HepG2 (cell line): ENCODE results near the gene AGBL1. TPM values are rescaled to one million over a fixed set of nuclear protein-coding genes. Genes with fewer than 3 reads are reported as not detected.

ENCODE experiments used
- ATAC-seq: fragments of 200-7000 bp; cut with Tn5 transposase; 3 replicates; pipeline ENCODE4 v1.9.1; 2020; ENCODE audit warnings: mild to moderate bottlenecking, moderate library complexity
- BruUV-seq: library from RNA; stranded (reverse); fragments of 400-500 nt; replicated peaks from 2 replicates; lab custom pipeline; 2021; lab: Mats Ljungman, UMichigan
- CTCF ChIA-PET: fragments of 300-600 bp; formaldehyde crosslinking; extraction: SDS; loops from one replicate; lab custom pipeline; 2021; ENCODE audit warnings: low total read pairs, inconsistent platforms, low intra/inter-chr PET ratio; lab: Yijun Ruan, JAX
- POLR2A ChIA-PET: fragments of 350-600 bp; sonication (Branson Sonifier 250); formaldehyde crosslinking; loops from one replicate; lab custom pipeline; 2020; ENCODE audit warnings: antibody characterized with exemption, inconsistent platforms; lab: Yijun Ruan, JAX
- DNase-seq: peaks from one replicate; pipeline ENCODE4 v3.0.0-alpha.2; 2015; ENCODE audit warnings: low spot score
- FAIRE-seq: peaks from 3 replicates; lab custom pipeline; 2011; peaks lifted over from hg19 to GRCh38; lab: Jason Lieb, UNC
- H2AFZ ChIP-seq: one replicate; pipeline ENCODE4 v1.6.1; 2011; ENCODE audit warnings: low read length, inconsistent platforms
- H3K27ac ChIP-seq: fragments of 300-600 bp; 3 replicates; pipeline ENCODE4 v1.8.0; 2011; ENCODE audit warnings: mixed run types, mild to moderate bottlenecking, mixed read lengths, low read length, inconsistent platforms; ENCODE audit not compliant: insufficient read depth; ENCODE audit errors: extremely low read length
- H3K27me3 ChIP-seq, 2 experiments: fragments of 200-600 bp in 1 of 2; 2 replicates in 1 of 2; 3 replicates in 1 of 2; pipeline versions ENCODE4 v1.6.0 to v1.8.0; 2011; ENCODE audit warnings: low read length in 2 of 2, mild to moderate bottlenecking in 2 of 2, moderate library complexity in 2 of 2, inconsistent platforms in 1 of 2; ENCODE audit not compliant: insufficient read depth in 2 of 2, control insufficient read depth in 1 of 2
- H3K36me3 ChIP-seq, 2 experiments: fragments of 200-600 bp in 1 of 2; replicated peaks in 1 of 2; 2 replicates in 1 of 2; 3 replicates in 1 of 2; pipeline versions ENCODE4 v1.5.1 to v1.8.0; 2011; ENCODE audit warnings: low read length in 2 of 2, inconsistent platforms in 1 of 2; ENCODE audit not compliant: insufficient read depth in 2 of 2, control insufficient read depth in 1 of 2
- H3K4me1 ChIP-seq: 2 replicates; pipeline ENCODE4 v1.5.1; 2012; ENCODE audit warnings: low read length, inconsistent platforms; ENCODE audit not compliant: insufficient read depth
- H3K4me2 ChIP-seq: 2 replicates; pipeline ENCODE4 v1.6.0; 2011; ENCODE audit warnings: low read depth, low read length, inconsistent platforms
- H3K4me3 ChIP-seq, 3 experiments: fragments of 200-600 bp in 1 of 3; sonication (generic), shearing (Covaris generic) in 1 of 3; replicated peaks in 1 of 3; 2 replicates each; pipeline ENCODE4 v1.5.1; 2011 to 2016; ENCODE audit warnings: low read length in 3 of 3, inconsistent platforms in 2 of 3, low read depth in 2 of 3, mild to moderate bottlenecking in 2 of 3, control low read depth in 1 of 3, mixed read lengths in 1 of 3; ENCODE audit not compliant: insufficient read depth in 1 of 3
- H3K79me2 ChIP-seq: one replicate; pipeline ENCODE4 v1.6.1; 2011; ENCODE audit warnings: low read length, inconsistent platforms; ENCODE audit not compliant: insufficient read depth
- H3K9ac ChIP-seq: 2 replicates; pipeline ENCODE4 v1.6.0; 2011; ENCODE audit warnings: mild to moderate bottlenecking, low read depth, low read length, inconsistent platforms; ENCODE audit not compliant: insufficient read depth
- H3K9me3 ChIP-seq: 2 replicates; pipeline ENCODE4 v1.5.1; 2012; ENCODE audit warnings: mild to moderate bottlenecking, low read length
- H4K20me1 ChIP-seq: 2 replicates; pipeline ENCODE4 v1.6.0; 2011; ENCODE audit warnings: inconsistent platforms, mild to moderate bottlenecking, low read length, moderate library complexity; ENCODE audit not compliant: insufficient read depth
- CCDC6 ChIP-seq: sonication (generic); formaldehyde crosslinking; IDR thresholded peaks from 2 replicates; pipeline ENCODE4 v1.8.1; 2022; ENCODE audit warnings: mild to moderate bottlenecking, missing genetic modification reagents, moderate library complexity
- DNMT1 ChIP-seq: sonication (generic); formaldehyde crosslinking; IDR thresholded peaks from 2 replicates; pipeline ENCODE4 v1.5.1; 2020; ENCODE audit warnings: mild to moderate bottlenecking, missing genetic modification reagents
- DNMT3B ChIP-seq: conservative IDR thresholded peaks from 2 replicates; pipeline ENCODE4 v1.6.1; 2016; ENCODE audit warnings: missing biosample characterization, control low read depth
- GZF1 ChIP-seq: sonication (generic); formaldehyde crosslinking; IDR thresholded peaks from 2 replicates; pipeline ENCODE4 v1.5.1; 2020; ENCODE audit warnings: mild to moderate bottlenecking, missing genetic modification reagents
- KLF13 ChIP-seq: sonication (generic); formaldehyde crosslinking; IDR thresholded peaks from 2 replicates; pipeline ENCODE4 v1.4.0; 2020; ENCODE audit warnings: mild to moderate bottlenecking, missing genetic modification reagents
- SMC3 ChIP-seq: IDR thresholded peaks from 2 replicates; pipeline ENCODE4 v1.6.1; 2011; ENCODE audit warnings: low read length, improper control_type of control experiment
- SNAI1 ChIP-seq: sonication (generic); formaldehyde crosslinking; IDR thresholded peaks from 2 replicates; pipeline ENCODE4 v1.5.0; 2020; ENCODE audit warnings: mild to moderate bottlenecking, missing genetic modification reagents, borderline replicate concordance
- TBP ChIP-seq: sonication (generic); formaldehyde crosslinking; IDR thresholded peaks from 2 replicates; pipeline ENCODE4 v1.5.0; 2020; ENCODE audit warnings: missing genetic modification reagents
- ZFP36L2 ChIP-seq: sonication (generic); formaldehyde crosslinking; IDR thresholded peaks from 2 replicates; pipeline ENCODE4 v1.4.0; 2020; ENCODE audit warnings: missing genetic modification reagents
- ZNF232 ChIP-seq: sonication (generic); formaldehyde crosslinking; IDR thresholded peaks from 2 replicates; pipeline ENCODE4 v1.4.0; 2020; ENCODE audit warnings: missing genetic modification reagents, borderline replicate concordance
- ZNF251 ChIP-seq: sonication (generic); formaldehyde crosslinking; IDR thresholded peaks from 2 replicates; pipeline ENCODE4 v1.9.0; 2021; ENCODE audit warnings: mild to moderate bottlenecking, missing genetic modification reagents
- ZNF329 ChIP-seq: sonication (generic); formaldehyde crosslinking; IDR thresholded peaks from 2 replicates; pipeline ENCODE4 v1.9.0; 2021; ENCODE audit warnings: low read depth, mild to moderate bottlenecking, missing genetic modification reagents
- WGBS: methylation state at CpG from one replicate; pipeline ENCODE4 v1.1.6; 2017; ENCODE audit warnings: low lambda C conversion rate; 5-methylcytosine and 5-hydroxymethylcytosine counted together
- in situ Hi-C: cut with HindIII; loops from 2 replicates; pipeline ENCODE4 v1.10.0; 2017; ENCODE audit warnings: low pct_unique_long_range_greater_than_20kb; ENCODE audit not compliant: extremely low pct_ligation_motif_present
- intact Hi-C: fragments of 100-400 bp; cut with micrococcal nuclease; formaldehyde crosslinking; loops from one replicate; pipeline ENCODE4 v1.10.0; 2022; ENCODE audit not compliant: unreplicated experiment
- polyA plus RNA-seq, 8 experiments: library from polyadenylated mRNA; depleted of rRNA in 3 of 8; stranded (reverse) in 7 of 8; unstranded in 1 of 8; fragments of >200 nt; fragmentation: Illumina TruSeq in 4 of 8; extraction: Trizol in 4 of 8; gene quantifications; 2 replicates each; pipeline versions ENCODE4 v1.2.1 to v1.2.3, GENCODE V29; 2011 to 2016; ENCODE audit warnings: low read depth in 4 of 8, missing spikeins in 1 of 8, mixed read lengths in 1 of 8; ENCODE audit not compliant: insufficient read depth in 1 of 8
- total RNA-seq, 5 experiments: library from RNA; depleted of rRNA; stranded (reverse); fragments of >200 nt; fragmentation: Illumina TruSeq; extraction: Trizol; gene quantifications; 2 replicates each; pipeline ENCODE4 v1.2.3, GENCODE V29; 2016; ENCODE audit warnings: low read depth in 1 of 5
- TF ChIP-seq, protein P1 (sequence below): IDR thresholded peaks from 2 replicates; pipeline ENCODE4 v1.6.1; 2016
- TF ChIP-seq, protein P2 (sequence below): IDR thresholded peaks from 2 replicates; pipeline ENCODE4 v1.6.1; 2016; ENCODE audit warnings: missing compliant biosample characterization, missing genetic modification reagents, borderline replicate concordance
- TF ChIP-seq, protein P3 (sequence below): IDR thresholded peaks from 2 replicates; pipeline ENCODE4 v1.6.1; 2018; ENCODE audit warnings: missing genetic modification reagents

AGBL1 gene
- total and polyA plus RNA-seq, 2 of the 13 experiments (the other 11 are each of a cell fraction or from before 2014, with no cell fraction given), result 0.01 TPM; not detected in 1

DNA sequence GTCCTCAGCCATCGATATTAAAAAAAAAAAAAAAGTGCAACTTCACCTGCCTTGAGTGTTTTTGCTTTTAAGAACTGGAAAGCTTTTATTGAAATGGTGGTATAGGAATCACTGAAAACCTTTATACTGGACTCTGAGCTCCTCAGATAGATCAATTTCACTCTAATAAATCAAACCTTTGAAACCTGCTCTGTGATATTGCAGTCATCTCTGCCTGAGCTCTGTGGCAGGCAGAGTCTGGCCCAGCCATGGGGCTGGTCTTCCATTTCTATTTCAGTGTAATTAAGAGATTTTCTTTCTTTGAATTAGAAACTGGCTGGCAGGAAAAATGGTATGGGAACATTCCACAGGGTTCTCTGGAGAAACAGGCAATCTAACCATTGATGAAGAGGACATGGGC, 762.5 kb downstream of the AGBL1 start (continued):
- TF ChIP-seq, protein P1, sequence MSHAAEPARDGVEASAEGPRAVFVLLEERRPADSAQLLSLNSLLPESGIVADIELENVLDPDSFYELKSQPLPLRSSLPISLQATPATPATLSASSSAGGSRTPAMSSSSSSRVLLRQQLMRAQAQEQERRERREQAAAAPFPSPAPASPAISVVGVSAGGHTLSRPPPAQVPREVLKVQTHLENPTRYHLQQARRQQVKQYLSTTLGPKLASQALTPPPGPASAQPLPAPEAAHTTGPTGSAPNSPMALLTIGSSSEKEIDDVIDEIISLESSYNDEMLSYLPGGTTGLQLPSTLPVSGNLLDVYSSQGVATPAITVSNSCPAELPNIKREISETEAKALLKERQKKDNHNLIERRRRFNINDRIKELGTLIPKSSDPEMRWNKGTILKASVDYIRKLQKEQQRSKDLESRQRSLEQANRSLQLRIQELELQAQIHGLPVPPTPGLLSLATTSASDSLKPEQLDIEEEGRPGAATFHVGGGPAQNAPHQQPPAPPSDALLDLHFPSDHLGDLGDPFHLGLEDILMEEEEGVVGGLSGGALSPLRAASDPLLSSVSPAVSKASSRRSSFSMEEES (CRISPR knock-in tag), result no peak
- TF ChIP-seq SMC3 (no peak), ZNF329 (CRISPR knock-in tag) (no peak), ZNF251 (CRISPR knock-in tag) (no peak), ZFP36L2 (CRISPR knock-in tag) (no peak), SNAI1 (no peak)
- TF ChIP-seq, protein P2, sequence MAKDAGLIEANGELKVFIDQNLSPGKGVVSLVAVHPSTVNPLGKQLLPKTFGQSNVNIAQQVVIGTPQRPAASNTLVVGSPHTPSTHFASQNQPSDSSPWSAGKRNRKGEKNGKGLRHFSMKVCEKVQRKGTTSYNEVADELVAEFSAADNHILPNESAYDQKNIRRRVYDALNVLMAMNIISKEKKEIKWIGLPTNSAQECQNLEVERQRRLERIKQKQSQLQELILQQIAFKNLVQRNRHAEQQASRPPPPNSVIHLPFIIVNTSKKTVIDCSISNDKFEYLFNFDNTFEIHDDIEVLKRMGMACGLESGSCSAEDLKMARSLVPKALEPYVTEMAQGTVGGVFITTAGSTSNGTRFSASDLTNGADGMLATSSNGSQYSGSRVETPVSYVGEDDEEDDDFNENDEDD (CRISPR knock-in tag), result no peak
- TF ChIP-seq, protein P3, sequence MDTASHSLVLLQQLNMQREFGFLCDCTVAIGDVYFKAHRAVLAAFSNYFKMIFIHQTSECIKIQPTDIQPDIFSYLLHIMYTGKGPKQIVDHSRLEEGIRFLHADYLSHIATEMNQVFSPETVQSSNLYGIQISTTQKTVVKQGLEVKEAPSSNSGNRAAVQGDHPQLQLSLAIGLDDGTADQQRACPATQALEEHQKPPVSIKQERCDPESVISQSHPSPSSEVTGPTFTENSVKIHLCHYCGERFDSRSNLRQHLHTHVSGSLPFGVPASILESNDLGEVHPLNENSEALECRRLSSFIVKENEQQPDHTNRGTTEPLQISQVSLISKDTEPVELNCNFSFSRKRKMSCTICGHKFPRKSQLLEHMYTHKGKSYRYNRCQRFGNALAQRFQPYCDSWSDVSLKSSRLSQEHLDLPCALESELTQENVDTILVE (CRISPR knock-in tag), result no peak

DNA sequence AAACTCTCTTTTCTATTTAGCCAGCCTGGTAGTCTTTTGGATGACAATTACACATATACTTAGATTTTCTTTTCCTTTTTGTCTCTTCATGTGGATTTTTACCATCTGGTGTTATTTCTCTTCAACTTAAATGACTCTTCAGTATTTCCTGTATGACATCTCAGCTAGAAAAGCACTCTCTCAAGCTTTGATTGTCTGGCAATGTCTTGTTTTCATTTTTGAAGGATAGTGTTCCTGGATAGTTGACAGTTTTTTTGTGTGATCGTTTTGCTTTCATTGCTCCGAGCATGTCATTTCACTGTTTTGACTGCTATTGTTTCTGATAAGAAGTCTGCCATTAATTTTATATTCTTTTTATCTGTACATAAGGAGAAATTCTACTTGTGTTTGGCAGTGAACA, 766.4 kb downstream of the AGBL1 start:
- Histone ChIP-seq H2AFZ (no peak overlapping the region), H3K9ac (no peak overlapping the region), H3K9me3 (peaks cover 84% of the 10 kb centered on the region), H3K4me2 (no peak overlapping the region), H3K27ac (no peak overlapping the region), H3K36me3 (no peaks in the 10 kb centered on the region), H3K4me1 (no peaks in the 10 kb centered on the region), H3K79me2 (no peaks in the 10 kb centered on the region), H4K20me1 (no peaks in the 10 kb centered on the region), H3K4me3 (no peak overlapping the region), H3K27me3 (no peaks in the 10 kb centered on the region)
- no TSS peak for BruUV-seq
- POLR2A ChIA-PET, result no interaction called here
- CTCF ChIA-PET, result no interaction called here
- in situ Hi-C loops, result no loop called here
- DNase-seq (no peak), FAIRE-seq (no peak), ATAC-seq (no peak)
- 2% methylated on average over 2 of the region's 2 CpGs for WGBS
- no peak for TF ChIP-seq TBP
- no peak for TF ChIP-seq CCDC6 (CRISPR knock-in tag)
- no peak for TF ChIP-seq DNMT3B (CRISPR knock-in tag)
- no peak for TF ChIP-seq ZNF232 (CRISPR knock-in tag)
- TF ChIP-seq KLF13 (CRISPR knock-in tag), result no peak
- TF ChIP-seq DNMT1, result no peak
- TF ChIP-seq GZF1 (CRISPR knock-in tag), result no peak
- TF ChIP-seq, all 625 proteins: peak for 0
- intact Hi-C loops, result no loop called here
